ENCODE measurements around the gene PPIP5K1.
"Not testable (repeated sequence)": the region's sequence is repeated elsewhere in the genome, so short reads cannot be mapped to it uniquely, and the experiment has no call there.

PPIP5K1 gene

GRCh38 chr15:43589778-43590466 is at the start of gene PPIP5K1:
Gene PPIP5K1, minus strand, starts transcription at chr15:43590208. Its CDS starts 5,704 bp downstream, at chr15:43584504.
- H3K9me3 ChIP-seq (ENCODE audit: control insufficient read depth in 5 of 5, low read length in 5 of 5); H3K27me3 ChIP-seq (ENCODE audit: control insufficient read depth in 5 of 5, insufficient read depth in 4 of 5, low read length in 5 of 5); H3K4me1 ChIP-seq (ENCODE audit: control insufficient read depth in 5 of 5, insufficient read depth in 5 of 5, low read length in 5 of 5); H3K4me3 ChIP-seq (ENCODE audit: low read depth in 1 of 5, low read length in 5 of 5); H3K9ac ChIP-seq (ENCODE audit: low read length in 5 of 5); H3K27ac ChIP-seq (ENCODE audit: low read depth, low read length); H3K36me3 ChIP-seq (ENCODE audit: control insufficient read depth in 5 of 5, insufficient read depth in 5 of 5, low read length in 5 of 5): not testable (repeated sequence)

GRCh38 chr15:43638464-43639204 is 48.6 kb upstream of the PPIP5K1 start:
- not testable (repeated sequence) for H3K36me3 ChIP-seq (ENCODE audit: control insufficient read depth in 5 of 5, insufficient read depth in 5 of 5, low read length in 5 of 5); H3K9ac ChIP-seq (ENCODE audit: low read length in 5 of 5); H3K4me1 ChIP-seq (ENCODE audit: control insufficient read depth in 5 of 5, insufficient read depth in 5 of 5, low read length in 5 of 5); H3K27me3 ChIP-seq (ENCODE audit: control insufficient read depth in 5 of 5, insufficient read depth in 4 of 5, low read length in 5 of 5); H3K9me3 ChIP-seq (ENCODE audit: control insufficient read depth in 5 of 5, low read length in 5 of 5); H3K4me3 ChIP-seq (ENCODE audit: low read depth in 1 of 5, low read length in 5 of 5); H3K27ac ChIP-seq (ENCODE audit: low read depth, low read length)

GRCh38 chr15:43626937-43627336 is 36.9 kb upstream of the PPIP5K1 start:
- H3K27ac ChIP-seq (ENCODE audit: low read depth, low read length); H3K27me3 ChIP-seq (ENCODE audit: control insufficient read depth in 5 of 5, insufficient read depth in 4 of 5, low read length in 5 of 5); H3K4me1 ChIP-seq (ENCODE audit: control insufficient read depth in 5 of 5, insufficient read depth in 5 of 5, low read length in 5 of 5); H3K9me3 ChIP-seq (ENCODE audit: control insufficient read depth in 5 of 5, low read length in 5 of 5); H3K36me3 ChIP-seq (ENCODE audit: control insufficient read depth in 5 of 5, insufficient read depth in 5 of 5, low read length in 5 of 5); H3K4me3 ChIP-seq (ENCODE audit: low read depth in 1 of 5, low read length in 5 of 5); H3K9ac ChIP-seq (ENCODE audit: low read length in 5 of 5): not testable (repeated sequence)

DNA sequence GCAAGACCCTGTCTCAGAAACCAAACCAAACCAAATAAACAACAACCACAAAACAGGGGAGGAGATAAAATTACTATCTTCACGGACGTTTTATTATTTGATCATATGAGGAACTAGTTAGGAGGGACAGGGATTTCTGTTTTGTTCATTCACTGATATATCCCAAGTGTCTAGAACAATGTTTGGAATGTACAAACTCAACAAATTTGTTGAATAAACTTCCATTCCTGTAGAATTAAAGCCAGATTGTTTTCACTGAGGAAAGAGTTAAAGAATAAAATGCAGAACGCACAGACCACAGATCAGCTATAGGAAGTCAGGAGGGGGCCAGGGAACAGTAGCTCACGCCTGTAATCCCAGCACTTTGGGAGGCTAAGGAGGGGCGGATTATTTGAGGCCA is 35.1 kb upstream of the PPIP5K1 start:
- Histone ChIP-seq H3K27ac (ENCODE audit: low read depth, low read length) (no peak overlapping the region), H3K4me1 (ENCODE audit: control insufficient read depth in 5 of 5, insufficient read depth in 5 of 5, low read length in 5 of 5) (no peaks in the 10 kb centered on the region), H3K9me3 (ENCODE audit: control insufficient read depth in 5 of 5, low read length in 5 of 5) (no peaks in the 10 kb centered on the region), H3K27me3 (ENCODE audit: control insufficient read depth in 5 of 5, insufficient read depth in 4 of 5, low read length in 5 of 5) (no peaks in the 10 kb centered on the region), H3K9ac (ENCODE audit: low read length in 5 of 5) (no peak overlapping the region), H3K4me3 (ENCODE audit: low read depth in 1 of 5, low read length in 5 of 5) (no peak overlapping the region), H3K36me3 (ENCODE audit: control insufficient read depth in 5 of 5, insufficient read depth in 5 of 5, low read length in 5 of 5) (no peaks in the 10 kb centered on the region)

GRCh38 chr15:43622068-43622799 is 32.2 kb upstream of the PPIP5K1 start:
- H3K27me3 ChIP-seq (ENCODE audit: control insufficient read depth in 5 of 5, insufficient read depth in 4 of 5, low read length in 5 of 5); H3K36me3 ChIP-seq (ENCODE audit: control insufficient read depth in 5 of 5, insufficient read depth in 5 of 5, low read length in 5 of 5); H3K27ac ChIP-seq (ENCODE audit: low read depth, low read length); H3K9ac ChIP-seq (ENCODE audit: low read length in 5 of 5); H3K4me3 ChIP-seq (ENCODE audit: low read depth in 1 of 5, low read length in 5 of 5); H3K4me1 ChIP-seq (ENCODE audit: control insufficient read depth in 5 of 5, insufficient read depth in 5 of 5, low read length in 5 of 5); H3K9me3 ChIP-seq (ENCODE audit: control insufficient read depth in 5 of 5, low read length in 5 of 5): not testable (repeated sequence)

DNA sequence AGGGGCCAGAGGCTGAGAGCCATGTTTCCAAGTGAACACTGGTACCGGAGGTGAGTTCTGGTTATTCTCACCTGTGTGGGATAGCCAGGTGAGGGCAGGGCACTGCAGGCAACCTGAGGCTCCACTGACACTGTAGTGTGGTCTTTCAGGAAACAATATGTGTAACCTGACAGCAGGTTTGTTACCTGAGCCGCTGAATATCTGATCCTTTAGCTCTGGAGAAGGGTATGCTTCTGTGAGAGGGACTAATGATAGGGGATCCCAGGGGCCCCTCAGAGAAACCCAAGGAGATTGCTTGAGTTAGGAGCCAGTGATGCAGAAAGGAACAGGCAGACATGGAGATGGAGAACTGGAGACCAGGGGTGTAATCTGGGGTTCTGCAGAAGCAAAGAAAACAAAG is 28.7 kb upstream of the PPIP5K1 start, which contains the start of gene STRC:
Gene STRC (minus strand): TSS at position 101 of the 400 bp plus-strand sequence. CDS start 78 bp downstream, at position 23.
- H3K4me1 ChIP-seq (ENCODE audit: control insufficient read depth in 5 of 5, insufficient read depth in 5 of 5, low read length in 5 of 5); H3K4me3 ChIP-seq (ENCODE audit: low read depth in 1 of 5, low read length in 5 of 5); H3K9ac ChIP-seq (ENCODE audit: low read length in 5 of 5); H3K27me3 ChIP-seq (ENCODE audit: control insufficient read depth in 5 of 5, insufficient read depth in 4 of 5, low read length in 5 of 5); H3K9me3 ChIP-seq (ENCODE audit: control insufficient read depth in 5 of 5, low read length in 5 of 5); H3K36me3 ChIP-seq (ENCODE audit: control insufficient read depth in 5 of 5, insufficient read depth in 5 of 5, low read length in 5 of 5); H3K27ac ChIP-seq (ENCODE audit: low read depth, low read length): not testable (repeated sequence)

- H3K9me3 ChIP-seq (ENCODE audit: control insufficient read depth in 5 of 5, low read length in 5 of 5); H3K9ac ChIP-seq (ENCODE audit: low read length in 5 of 5); H3K27me3 ChIP-seq (ENCODE audit: control insufficient read depth in 5 of 5, insufficient read depth in 4 of 5, low read length in 5 of 5); H3K36me3 ChIP-seq (ENCODE audit: control insufficient read depth in 5 of 5, insufficient read depth in 5 of 5, low read length in 5 of 5); H3K4me3 ChIP-seq (ENCODE audit: low read depth in 1 of 5, low read length in 5 of 5); H3K27ac ChIP-seq (ENCODE audit: low read depth, low read length); H3K4me1 ChIP-seq (ENCODE audit: control insufficient read depth in 5 of 5, insufficient read depth in 5 of 5, low read length in 5 of 5): not testable (repeated sequence)
Measured at GRCh38 chr15:43617750-43618149, 27.7 kb upstream of the PPIP5K1 start.

DNA sequence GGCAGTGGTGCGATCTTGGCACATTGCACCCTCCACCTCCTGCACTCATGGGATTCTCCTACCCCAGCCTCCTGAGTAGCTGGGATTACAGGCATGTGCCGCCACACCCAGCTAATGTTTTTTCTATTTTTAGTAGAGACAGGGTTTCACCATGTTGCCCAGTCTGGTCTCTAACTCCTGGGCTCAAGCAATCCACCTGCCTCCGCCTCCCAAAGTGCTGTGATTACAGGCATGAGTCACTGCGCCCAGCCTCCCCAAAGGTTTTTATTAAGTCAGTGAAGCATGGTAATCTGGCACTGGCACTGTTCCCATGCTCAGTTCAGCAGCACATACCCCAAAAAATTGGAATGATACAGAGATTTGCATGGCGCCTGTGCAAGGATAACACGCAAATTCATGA is 12.2 kb upstream of the PPIP5K1 start:
- H3K27me3 ChIP-seq (ENCODE audit: control insufficient read depth in 5 of 5, insufficient read depth in 4 of 5, low read length in 5 of 5); H3K27ac ChIP-seq (ENCODE audit: low read depth, low read length); H3K36me3 ChIP-seq (ENCODE audit: control insufficient read depth in 5 of 5, insufficient read depth in 5 of 5, low read length in 5 of 5); H3K9me3 ChIP-seq (ENCODE audit: control insufficient read depth in 5 of 5, low read length in 5 of 5); H3K4me3 ChIP-seq (ENCODE audit: low read depth in 1 of 5, low read length in 5 of 5); H3K9ac ChIP-seq (ENCODE audit: low read length in 5 of 5); H3K4me1 ChIP-seq (ENCODE audit: control insufficient read depth in 5 of 5, insufficient read depth in 5 of 5, low read length in 5 of 5): not testable (repeated sequence)

GRCh38 chr15:43600200-43600599 is 10.2 kb upstream of the PPIP5K1 start:
- not testable (repeated sequence) for H3K36me3 ChIP-seq (ENCODE audit: control insufficient read depth in 5 of 5, insufficient read depth in 5 of 5, low read length in 5 of 5); H3K9ac ChIP-seq (ENCODE audit: low read length in 5 of 5); H3K4me3 ChIP-seq (ENCODE audit: low read depth in 1 of 5, low read length in 5 of 5); H3K27ac ChIP-seq (ENCODE audit: low read depth, low read length); H3K4me1 ChIP-seq (ENCODE audit: control insufficient read depth in 5 of 5, insufficient read depth in 5 of 5, low read length in 5 of 5); H3K27me3 ChIP-seq (ENCODE audit: control insufficient read depth in 5 of 5, insufficient read depth in 4 of 5, low read length in 5 of 5); H3K9me3 ChIP-seq (ENCODE audit: control insufficient read depth in 5 of 5, low read length in 5 of 5)

DNA sequence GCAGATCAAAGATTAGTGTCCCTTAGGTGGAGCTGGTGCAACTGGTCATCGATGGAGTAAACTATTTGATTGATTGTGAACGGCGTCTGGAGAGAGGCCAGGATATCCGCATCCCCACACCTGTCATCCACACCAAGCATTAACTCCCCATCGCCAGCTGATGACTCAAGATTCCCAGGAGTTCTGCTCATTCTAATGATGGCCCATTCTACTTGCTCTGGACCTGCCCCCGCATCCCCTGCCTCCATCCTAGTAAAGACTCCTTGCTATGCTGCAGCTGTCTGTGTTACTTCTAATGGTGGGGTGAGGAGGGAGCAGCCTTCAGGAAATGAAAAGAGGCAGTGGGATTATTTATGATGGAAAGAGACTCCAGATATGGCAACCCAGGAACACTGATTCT is 9.1 kb upstream of the PPIP5K1 start:
- not testable (repeated sequence) for H3K27me3 ChIP-seq (ENCODE audit: control insufficient read depth in 5 of 5, insufficient read depth in 4 of 5, low read length in 5 of 5); H3K9ac ChIP-seq (ENCODE audit: low read length in 5 of 5); H3K9me3 ChIP-seq (ENCODE audit: control insufficient read depth in 5 of 5, low read length in 5 of 5); H3K27ac ChIP-seq (ENCODE audit: low read depth, low read length); H3K4me3 ChIP-seq (ENCODE audit: low read depth in 1 of 5, low read length in 5 of 5); H3K4me1 ChIP-seq (ENCODE audit: control insufficient read depth in 5 of 5, insufficient read depth in 5 of 5, low read length in 5 of 5); H3K36me3 ChIP-seq (ENCODE audit: control insufficient read depth in 5 of 5, insufficient read depth in 5 of 5, low read length in 5 of 5)

Data from subcutaneous abdominal adipose tissue (tissue), 5 donors.